Right ventricle myocardium inferior (tissue), 1 donor: ENCODE data around the gene ERGIC3. TPM values are rescaled to one million over a fixed set of nuclear protein-coding genes. Genes with fewer than 3 reads are reported as not detected.

Source experiments
- ATAC-seq: fragments of 200-7000 bp; cut with Tn5 transposase; one replicate; pipeline ENCODE4 v1.9.1; 2020; ENCODE audit warnings: mild to moderate bottlenecking, moderate library complexity
- DNase-seq: peaks from one replicate; pipeline ENCODE4 v3.0.0; 2021; ENCODE audit errors: missing footprints
- intact Hi-C: fragments of 100-400 bp; cut with DNase I; formaldehyde crosslinking; loops from one replicate; pipeline ENCODE4 v1.11.0; 2022
- long read RNA-seq: library from polyadenylated mRNA; unstranded; transcript quantifications from one replicate; pipeline ENCODE4 v2.0.0, GENCODE V29; 2021
- total RNA-seq: library from RNA; stranded (reverse); fragmentation: NEBNext Ultra II Directional; extraction: Animal tissue kit (Norgen Biotek cat#: 25700); gene quantifications from one replicate; pipeline ENCODE4 v1.2.1, GENCODE V29; 2021
- donor health status: DM: no; HTN: yes; CAD: no; lungs with severe emphysema.

ERGIC3 gene
- total RNA-seq = 94.8 TPM
- long read RNA-seq, transcript ERGIC3-202 (13 exons, 1,359 nt) = major isoform, 87 of 97 reads
- long read RNA-seq, partial matches to known transcripts = 3 of 97 reads
- long read RNA-seq, other reads (novel, unspliced or antisense) = 4 of 97 reads

GRCh38 chr20:35541783-35542662, at the start of gene ERGIC3:
ERGIC3 (plus strand) TSS chr20:35542078; CDS start chr20:35542098, 20 bp downstream.
- intact Hi-C loops = loop anchor here (5.0 kb wide), 1 partner anchor 200 kb away; the partner anchor contains the start of gene RBM39
- DNase-seq = peak; percentile 99
- peak; percentile 100 for ATAC-seq

GRCh38 chr20:35492352-35492751, 49.5 kb upstream of the ERGIC3 start:
- ATAC-seq (no peak), DNase-seq (no peak)

GRCh38 chr20:35496481-35496880, 45.4 kb upstream of the ERGIC3 start:
- intact Hi-C loops = no loop called here
- DNase-seq = no peak
- ATAC-seq = no peak

More at GRCh38 chr20:35492352-35492751, 49.5 kb upstream of the ERGIC3 start:
- intact Hi-C loops = no loop called here

GRCh38 chr20:35497320-35497719, 44.6 kb upstream of the ERGIC3 start:
- no peak for DNase-seq
- intact Hi-C loops = no loop called here
- ATAC-seq = peak; percentile 59

- intact Hi-C loops = no loop called here
- peak; percentile 96 for ATAC-seq
- DNase-seq = peak; percentile 87
Observed at GRCh38 chr20:35497780-35498189, 44.1 kb upstream of the ERGIC3 start.

GRCh38 chr20:35499271-35499670, 42.6 kb upstream of the ERGIC3 start:
- no peak for DNase-seq
- intact Hi-C loops = no loop called here
- ATAC-seq = no peak

- intact Hi-C loops = no loop called here
- DNase-seq (no peak), ATAC-seq (no peak)
Observed at GRCh38 chr20:35502352-35502751, 39.5 kb upstream of the ERGIC3 start.

- intact Hi-C loops = no loop called here
- ATAC-seq (no peak), DNase-seq (no peak)
Observed at GRCh38 chr20:35503281-35503680, 38.6 kb upstream of the ERGIC3 start.

- peak; percentile 71 for DNase-seq
- ATAC-seq = peak; percentile 58
- intact Hi-C loops = no loop called here
Observed at GRCh38 chr20:35503841-35504561, 37.9 kb upstream of the ERGIC3 start.

GRCh38 chr20:35504751-35505150, 37.1 kb upstream of the ERGIC3 start:
- ATAC-seq (no peak), DNase-seq (no peak)
- intact Hi-C loops = no loop called here

- intact Hi-C loops = no loop called here
- DNase-seq = no peak
- no peak for ATAC-seq
Observed at GRCh38 chr20:35506179-35506578, 35.7 kb upstream of the ERGIC3 start.

- intact Hi-C loops = no loop called here
- no peak for DNase-seq
- no peak for ATAC-seq
Observed at GRCh38 chr20:35506872-35507638, 34.8 kb upstream of the ERGIC3 start.

GRCh38 chr20:35508493-35509218, 33.2 kb upstream of the ERGIC3 start:
- intact Hi-C loops = no loop called here
- ATAC-seq = no peak
- no peak for DNase-seq

- ATAC-seq (no peak), DNase-seq (no peak)
- intact Hi-C loops = no loop called here
Observed at GRCh38 chr20:35510951-35511735, 30.7 kb upstream of the ERGIC3 start.

- ATAC-seq (no peak), DNase-seq (no peak)
- intact Hi-C loops = no loop called here
Observed at GRCh38 chr20:35511814-35512420, 30.0 kb upstream of the ERGIC3 start.

- intact Hi-C loops = no loop called here
Observed at GRCh38 chr20:35514371-35514932, 27.4 kb upstream of the ERGIC3 start.

GRCh38 chr20:35515341-35515740, 26.5 kb upstream of the ERGIC3 start:
- DNase-seq (no peak), ATAC-seq (no peak)
- intact Hi-C loops = no loop called here

More at GRCh38 chr20:35514371-35514932, 27.4 kb upstream of the ERGIC3 start:
- no peak for DNase-seq
- ATAC-seq = no peak
